ENCODE measurements around the gene FLOT1. TPM values are rescaled to one million over a fixed set of nuclear protein-coding genes. Genes with fewer than 3 reads are reported as not detected.

FLOT1 gene
- total and polyA plus RNA-seq, 9 of the 15 experiments (the other 6 are each of a cell fraction or from before 2014, with no cell fraction given) = 11.7 to 149 (median 118) TPM

DNA sequence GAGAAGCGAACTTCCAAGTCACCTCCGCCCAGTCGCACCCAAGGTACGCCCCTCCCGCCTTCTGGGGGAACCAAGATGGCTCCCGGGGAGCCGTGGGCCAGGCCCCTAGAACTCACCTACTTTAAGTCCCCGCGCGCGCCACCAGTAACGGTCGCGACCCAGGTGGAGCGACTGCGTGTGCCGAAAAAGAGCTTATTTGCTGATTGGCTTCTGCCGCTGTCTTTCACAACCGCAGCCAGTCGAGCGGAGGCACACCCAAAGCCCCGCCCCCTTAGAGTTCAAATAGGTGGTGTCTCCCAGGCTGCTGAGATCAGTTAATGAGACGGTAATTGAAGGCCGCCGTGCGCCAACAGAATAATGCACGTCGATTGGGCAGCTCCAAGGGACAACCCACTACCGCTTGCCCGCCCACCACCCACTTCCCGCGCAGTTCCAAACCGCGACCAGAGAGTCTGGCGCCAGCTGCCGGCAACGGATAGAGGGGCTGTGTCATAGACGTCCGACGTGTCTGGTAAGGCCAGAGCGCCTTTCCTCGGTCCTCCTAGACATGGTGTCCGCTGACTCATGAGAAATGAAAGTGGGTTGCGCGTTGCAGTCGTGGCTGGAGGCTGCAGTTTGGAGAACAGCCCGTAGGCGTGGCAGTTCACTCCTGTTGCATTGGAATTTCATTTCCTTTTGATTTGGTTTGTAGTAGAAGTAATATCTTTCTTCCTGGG, 25.2 kb downstream of the FLOT1 start, which contains the start of gene MDC1 (continued):
- TF ChIP-seq MYC (IDR thresholded peaks at IDR 0.05; ENCODE audit: low read depth, low read length) (peak; percentile 93), MYC (CRISPR knock-in tag; IDR thresholded peaks at IDR 0.05; ENCODE audit: borderline replicate concordance, low read depth) (peak; percentile 13; the same call in 1 of the 2 replicates), CXXC5 (CRISPR knock-in tag; IDR thresholded peaks at IDR 0.05) (peak; percentile 98), SMC3 (conservative IDR thresholded peaks at IDR 0.05; ENCODE audit: insufficient read depth, low read depth, low read length) (no peak), GABPB2 (CRISPR knock-in tag; conservative IDR thresholded peaks at IDR 0.05) (no peak), ZNF143 (CRISPR knock-in tag; IDR thresholded peaks at IDR 0.05) (no peak), MYNN (IDR thresholded peaks at IDR 0.05) (peak; percentile 41; the same call in 1 of the 2 replicates), MYNN (CRISPR knock-in tag; IDR thresholded peaks at IDR 0.05) (no peak), ZBTB1 (CRISPR knock-in tag; IDR thresholded peaks at IDR 0.05; ENCODE audit: borderline replicate concordance, low read depth) (no peak), PCBP2 (IDR thresholded peaks at IDR 0.05; ENCODE audit: low read depth, low read length, poor library complexity, severe bottlenecking) (no peak), TRIM25 (IDR thresholded peaks at IDR 0.05; ENCODE audit: borderline replicate concordance) (no peak), ARID4B (CRISPR knock-in tag; IDR thresholded peaks at IDR 0.05) (peak; percentile 98), POLR2A (conservative IDR thresholded peaks at IDR 0.05) (peak; percentile 91), POLR3A (IDR thresholded peaks at IDR 0.05; ENCODE audit: borderline replicate concordance, extremely low read depth, insufficient read depth, insufficient read length) (no peak), EWSR1 (IDR thresholded peaks at IDR 0.05; ENCODE audit: borderline replicate concordance, low read depth, partially characterized antibody) (no peak), ETV5 (CRISPR knock-in tag; IDR thresholded peaks at IDR 0.05; ENCODE audit: low read depth) (peak; percentile 94), RBM39 (optimal IDR thresholded peaks at IDR 0.05; ENCODE audit: low read depth, low read length) (peak; percentile 82), ZNF551 (CRISPR knock-in tag; IDR thresholded peaks at IDR 0.05) (no peak), MTF1 (CRISPR knock-in tag; IDR thresholded peaks at IDR 0.05; ENCODE audit: borderline replicate concordance) (no peak)
- TF ChIP-seq, protein P1, sequence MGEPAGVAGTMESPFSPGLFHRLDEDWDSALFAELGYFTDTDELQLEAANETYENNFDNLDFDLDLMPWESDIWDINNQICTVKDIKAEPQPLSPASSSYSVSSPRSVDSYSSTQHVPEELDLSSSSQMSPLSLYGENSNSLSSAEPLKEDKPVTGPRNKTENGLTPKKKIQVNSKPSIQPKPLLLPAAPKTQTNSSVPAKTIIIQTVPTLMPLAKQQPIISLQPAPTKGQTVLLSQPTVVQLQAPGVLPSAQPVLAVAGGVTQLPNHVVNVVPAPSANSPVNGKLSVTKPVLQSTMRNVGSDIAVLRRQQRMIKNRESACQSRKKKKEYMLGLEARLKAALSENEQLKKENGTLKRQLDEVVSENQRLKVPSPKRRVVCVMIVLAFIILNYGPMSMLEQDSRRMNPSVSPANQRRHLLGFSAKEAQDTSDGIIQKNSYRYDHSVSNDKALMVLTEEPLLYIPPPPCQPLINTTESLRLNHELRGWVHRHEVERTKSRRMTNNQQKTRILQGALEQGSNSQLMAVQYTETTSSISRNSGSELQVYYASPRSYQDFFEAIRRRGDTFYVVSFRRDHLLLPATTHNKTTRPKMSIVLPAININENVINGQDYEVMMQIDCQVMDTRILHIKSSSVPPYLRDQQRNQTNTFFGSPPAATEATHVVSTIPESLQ (CRISPR knock-in tag; IDR thresholded peaks at IDR 0.05) = peak; percentile 93; the same call in 1 of the 2 replicates
